Bronchial epithelial cell (primary cell): ENCODE measurements around the gene PLPPR1. TPM values are rescaled to one million over a fixed set of nuclear protein-coding genes. Genes with fewer than 3 reads are reported as not detected.

Experiments used
- DNase-seq: peaks from one replicate; pipeline ENCODE4 v3.0.0-alpha.2; 2010; ENCODE audit warnings: low read depth
- FAIRE-seq: peaks from 2 replicates; lab custom pipeline; 2011; peaks lifted over from hg19 to GRCh38; lab: Jason Lieb, UNC
- H3K27me3 ChIP-seq: 2 replicates; pipeline ENCODE4 v1.5.1; 2011; ENCODE audit warnings: low read length; ENCODE audit not compliant: control insufficient read depth, insufficient read depth
- H3K36me3 ChIP-seq: 2 replicates; pipeline ENCODE4 v1.5.1; 2011; ENCODE audit warnings: low read length; ENCODE audit not compliant: control insufficient read depth, insufficient read depth
- H3K4me3 ChIP-seq: 2 replicates; pipeline ENCODE4 v1.5.1; 2011; ENCODE audit warnings: mild to moderate bottlenecking, low read depth, low read length, control low read depth
- total RNA-seq: library from RNA; depleted of rRNA; stranded (reverse); fragments of >200 nt; gene quantifications from 2 replicates; pipeline ENCODE4 v1.2.1, GENCODE V29; 2014
- TF ChIP-seq, protein P1 (sequence below): IDR thresholded peaks from 2 replicates; pipeline ENCODE4 v1.5.1; 2011; ENCODE audit warnings: mild to moderate bottlenecking, moderate library complexity, low read length, control low read depth, inconsistent platforms; ENCODE audit not compliant: insufficient read depth, severe bottlenecking

Gene PLPPR1
- total RNA-seq, 1 donor from 2014 or later: not detected

DNA sequence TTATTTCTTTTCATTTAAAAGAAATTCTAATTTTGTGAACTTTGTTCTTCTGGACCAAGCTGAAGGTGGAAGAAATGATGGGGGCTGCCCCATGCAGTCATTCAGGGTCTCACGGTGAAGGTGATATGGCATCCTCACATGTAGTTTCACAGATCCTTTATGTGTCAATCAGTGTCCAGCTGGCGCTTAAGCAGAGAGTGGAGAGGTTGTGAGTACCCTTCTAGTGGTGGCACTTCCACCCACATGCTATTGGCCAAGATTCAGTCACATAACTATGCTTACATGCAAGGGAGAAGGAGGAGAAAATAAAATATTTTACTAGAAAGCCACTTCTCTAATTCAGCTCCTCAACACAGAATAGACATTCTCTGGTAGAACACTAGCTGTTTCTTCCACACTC is 34.7 kb downstream of the PLPPR1 start:
- H3K36me3 ChIP-seq: no peaks in the 10 kb centered on the region
- TF ChIP-seq, protein P1, sequence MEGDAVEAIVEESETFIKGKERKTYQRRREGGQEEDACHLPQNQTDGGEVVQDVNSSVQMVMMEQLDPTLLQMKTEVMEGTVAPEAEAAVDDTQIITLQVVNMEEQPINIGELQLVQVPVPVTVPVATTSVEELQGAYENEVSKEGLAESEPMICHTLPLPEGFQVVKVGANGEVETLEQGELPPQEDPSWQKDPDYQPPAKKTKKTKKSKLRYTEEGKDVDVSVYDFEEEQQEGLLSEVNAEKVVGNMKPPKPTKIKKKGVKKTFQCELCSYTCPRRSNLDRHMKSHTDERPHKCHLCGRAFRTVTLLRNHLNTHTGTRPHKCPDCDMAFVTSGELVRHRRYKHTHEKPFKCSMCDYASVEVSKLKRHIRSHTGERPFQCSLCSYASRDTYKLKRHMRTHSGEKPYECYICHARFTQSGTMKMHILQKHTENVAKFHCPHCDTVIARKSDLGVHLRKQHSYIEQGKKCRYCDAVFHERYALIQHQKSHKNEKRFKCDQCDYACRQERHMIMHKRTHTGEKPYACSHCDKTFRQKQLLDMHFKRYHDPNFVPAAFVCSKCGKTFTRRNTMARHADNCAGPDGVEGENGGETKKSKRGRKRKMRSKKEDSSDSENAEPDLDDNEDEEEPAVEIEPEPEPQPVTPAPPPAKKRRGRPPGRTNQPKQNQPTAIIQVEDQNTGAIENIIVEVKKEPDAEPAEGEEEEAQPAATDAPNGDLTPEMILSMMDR: no peak
- H3K27me3 ChIP-seq: no peaks in the 10 kb centered on the region
- FAIRE-seq (no peak), DNase-seq (no peak)
- no peak overlapping the region for H3K4me3 ChIP-seq

DNA sequence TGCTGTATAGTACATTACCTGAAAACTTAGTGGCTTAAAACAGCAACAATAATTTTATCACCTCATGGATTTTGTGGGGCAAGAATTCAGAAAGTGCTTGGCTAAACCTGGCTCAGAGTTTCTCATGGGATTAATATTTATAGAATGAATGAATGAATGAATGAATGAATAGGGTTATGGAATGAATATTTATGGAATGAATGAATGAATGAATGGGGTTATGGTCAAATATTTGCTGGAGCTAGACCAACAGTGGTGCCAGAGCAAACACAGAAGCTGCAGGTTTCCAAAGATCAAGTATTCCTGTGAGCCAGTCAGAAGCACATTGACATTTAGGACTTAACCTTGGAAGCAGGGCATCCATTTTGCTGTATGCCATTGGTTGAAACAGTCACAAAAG is 35.7 kb downstream of the PLPPR1 start:
- no peak for FAIRE-seq
- TF ChIP-seq, protein P1: no peak

DNA sequence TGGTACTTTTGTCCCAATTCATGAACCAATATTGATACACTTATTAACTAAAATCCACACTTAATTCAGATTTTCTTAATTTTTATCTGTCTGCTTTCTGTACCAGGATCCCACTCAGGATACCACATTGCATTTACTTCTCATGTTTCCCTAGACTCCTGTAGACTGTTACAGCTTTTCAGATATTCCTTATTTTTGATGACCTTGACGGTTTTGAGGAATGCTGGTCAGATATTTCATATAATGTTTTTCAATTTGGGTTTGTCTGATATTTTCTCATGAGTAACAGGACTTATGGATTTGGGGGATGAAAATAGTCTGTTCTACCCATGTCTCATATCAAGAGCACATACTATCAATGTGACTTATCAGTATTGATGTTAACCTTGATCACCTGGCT is 37.4 kb downstream of the PLPPR1 start:
- DNase-seq (no peak), FAIRE-seq (no peak)
- H3K36me3 ChIP-seq: no peaks in the 10 kb centered on the region
- H3K27me3 ChIP-seq: no peaks in the 10 kb centered on the region
- no peak overlapping the region for H3K4me3 ChIP-seq
- TF ChIP-seq, protein P1: no peak

More for the DNA sequence above, 35.7 kb downstream of the PLPPR1 start:
- H3K4me3 ChIP-seq: no peak overlapping the region
- no peak for DNase-seq
- no peaks in the 10 kb centered on the region for H3K36me3 ChIP-seq
- H3K27me3 ChIP-seq: no peaks in the 10 kb centered on the region

DNA sequence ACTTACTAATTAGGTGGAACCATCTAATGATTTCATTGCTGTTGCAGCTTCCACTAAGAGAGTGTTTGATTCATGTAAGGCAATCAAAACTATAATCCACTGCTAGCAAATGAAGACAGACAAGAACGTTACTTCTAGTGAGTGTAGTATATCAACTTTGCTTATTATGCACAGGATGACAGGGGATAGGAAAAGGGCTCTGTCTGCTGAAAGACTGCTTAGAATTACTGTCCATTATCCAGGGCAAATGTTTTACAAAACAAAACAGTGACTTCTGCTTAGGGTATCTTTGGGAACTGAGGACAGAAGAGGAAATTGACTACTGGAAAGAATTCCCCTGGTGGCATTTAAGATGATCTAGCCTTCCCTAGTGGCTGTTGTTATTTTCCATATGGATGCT is 40.2 kb downstream of the PLPPR1 start:
- TF ChIP-seq, protein P1: no peak
- H3K27me3 ChIP-seq: no peaks in the 10 kb centered on the region
- DNase-seq (no peak), FAIRE-seq (no peak)
- H3K4me3 ChIP-seq: no peak overlapping the region
- no peaks in the 10 kb centered on the region for H3K36me3 ChIP-seq

DNA sequence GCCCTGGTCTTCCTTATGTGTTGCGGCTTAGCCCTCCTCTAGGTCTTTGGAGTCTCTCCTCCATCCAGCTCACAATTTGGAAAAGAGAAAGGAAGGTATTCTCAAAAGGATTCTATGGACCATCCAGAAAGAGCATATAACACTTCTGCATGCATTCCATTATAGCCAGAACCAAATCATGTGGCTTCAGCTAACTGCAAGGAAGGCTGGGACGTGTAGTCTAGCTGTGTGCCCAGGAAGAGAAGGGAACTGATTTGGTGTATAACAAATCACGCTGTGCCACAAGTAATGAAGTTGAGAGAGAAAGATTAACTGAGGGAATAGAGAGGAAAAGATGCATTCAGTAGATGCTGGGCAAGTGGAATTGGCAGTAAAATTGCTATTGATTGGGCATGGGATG is 43.7 kb downstream of the PLPPR1 start:
- no peaks in the 10 kb centered on the region for H3K27me3 ChIP-seq
- TF ChIP-seq, protein P1: no peak
- no peak for DNase-seq
- no peak for FAIRE-seq
- no peaks in the 10 kb centered on the region for H3K36me3 ChIP-seq
- H3K4me3 ChIP-seq: no peak overlapping the region

DNA sequence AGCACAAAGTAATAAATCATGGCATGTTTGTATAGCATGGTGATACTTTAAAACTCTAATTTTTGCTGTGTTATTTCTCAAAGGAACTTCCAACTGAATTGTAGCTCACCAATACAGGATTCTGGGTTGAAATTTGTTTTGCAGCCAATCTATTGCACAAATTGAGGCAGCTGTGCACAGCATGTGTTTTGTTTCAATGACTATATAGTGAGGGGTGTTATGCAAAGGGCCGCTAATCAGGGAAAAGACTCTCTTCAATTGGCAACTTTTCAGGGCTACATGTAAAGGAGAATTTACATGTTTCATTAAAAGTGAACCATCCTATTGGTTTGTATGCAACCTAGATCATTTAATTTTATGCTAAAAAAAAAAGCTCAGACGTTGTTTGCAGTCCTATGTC is 44.6 kb downstream of the PLPPR1 start:
- H3K36me3 ChIP-seq: no peaks in the 10 kb centered on the region

More for the DNA sequence above, 44.6 kb downstream of the PLPPR1 start:
- Histone ChIP-seq H3K4me3 (no peak overlapping the region), H3K27me3 (no peaks in the 10 kb centered on the region)
- DNase-seq: no peak
- FAIRE-seq: no peak
- TF ChIP-seq, protein P1: no peak
